Measurements from ENCODE around the gene STARD8.
"Not testable (repeated sequence)": the region's sequence is repeated elsewhere in the genome, so short reads cannot be mapped to it uniquely, and the experiment has no call there.

The STARD8 gene

GRCh38 chrX:68735266-68735665 lies 87.8 kb downstream of the STARD8 start:
- Histone ChIP-seq H3K36me3 (no peaks in the 10 kb centered on the region), H3K4me1 (no peaks in the 10 kb centered on the region), H3K9me3 (no peaks in the 10 kb centered on the region), H3K27me3 (no peaks in the 10 kb centered on the region), H3K4me3 (ENCODE audit: low read depth, low read length) (no peak overlapping the region)
- DNase-seq, result no peak
- TF ChIP-seq CTCF (IDR thresholded peaks at IDR 0.05; ENCODE audit: low read depth, low read length), result no peak

GRCh38 chrX:68741864-68742263 lies 94.4 kb downstream of the STARD8 start:
- H3K36me3 ChIP-seq; H3K27me3 ChIP-seq; H3K9me3 ChIP-seq; H3K4me1 ChIP-seq; DNase-seq; H3K4me3 ChIP-seq (ENCODE audit: low read depth, low read length): not testable (repeated sequence)

- H3K27me3 ChIP-seq, result no peaks in the 10 kb centered on the region
- no peaks in the 10 kb centered on the region for H3K36me3 ChIP-seq
- DNase-seq, result no peak
- H3K4me3 ChIP-seq (ENCODE audit: low read depth, low read length), result no peak overlapping the region
- H3K4me1 ChIP-seq, result no peaks in the 10 kb centered on the region
- no peaks in the 10 kb centered on the region for H3K9me3 ChIP-seq
- TF ChIP-seq CTCF (IDR thresholded peaks at IDR 0.05; ENCODE audit: low read depth, low read length), result no peak
Measured at GRCh38 chrX:68743754-68744153, 96.3 kb downstream of the STARD8 start.

GRCh38 chrX:68746988-68747387 lies 99.5 kb downstream of the STARD8 start:
- DNase-seq, result no peak
- TF ChIP-seq CTCF (IDR thresholded peaks at IDR 0.05; ENCODE audit: low read depth, low read length), result no peak
- Histone ChIP-seq H3K27me3 (no peaks in the 10 kb centered on the region), H3K9me3 (no peaks in the 10 kb centered on the region), H3K4me1 (no peaks in the 10 kb centered on the region), H3K4me3 (ENCODE audit: low read depth, low read length) (no peak overlapping the region), H3K36me3 (no peaks in the 10 kb centered on the region)

GRCh38 chrX:68748030-68748429 lies 100.6 kb downstream of the STARD8 start:
- Histone ChIP-seq H3K4me1 (no peaks in the 10 kb centered on the region), H3K4me3 (ENCODE audit: low read depth, low read length) (no peak overlapping the region), H3K9me3 (no peaks in the 10 kb centered on the region), H3K36me3 (no peaks in the 10 kb centered on the region), H3K27me3 (no peaks in the 10 kb centered on the region)
- no peak for TF ChIP-seq CTCF (IDR thresholded peaks at IDR 0.05; ENCODE audit: low read depth, low read length)
- no peak for DNase-seq

GRCh38 chrX:68749426-68749825 lies 102.0 kb downstream of the STARD8 start:
- H3K9me3 ChIP-seq, result no peaks in the 10 kb centered on the region
- H3K4me1 ChIP-seq, result no peaks in the 10 kb centered on the region
- no peak overlapping the region for H3K4me3 ChIP-seq (ENCODE audit: low read depth, low read length)
- DNase-seq, result no peak
- TF ChIP-seq CTCF (IDR thresholded peaks at IDR 0.05; ENCODE audit: low read depth, low read length), result no peak
- no peaks in the 10 kb centered on the region for H3K27me3 ChIP-seq
- no peaks in the 10 kb centered on the region for H3K36me3 ChIP-seq

GRCh38 chrX:68750316-68750715 lies 102.8 kb downstream of the STARD8 start:
- no peak for TF ChIP-seq CTCF (IDR thresholded peaks at IDR 0.05; ENCODE audit: low read depth, low read length)
- Histone ChIP-seq H3K4me1 (no peaks in the 10 kb centered on the region), H3K36me3 (no peaks in the 10 kb centered on the region), H3K4me3 (ENCODE audit: low read depth, low read length) (no peak overlapping the region), H3K27me3 (no peaks in the 10 kb centered on the region), H3K9me3 (no peaks in the 10 kb centered on the region)
- DNase-seq, result no peak
